ENCODE data around the gene SLC29A1. TPM values are rescaled to one million over a fixed set of nuclear protein-coding genes. Genes with fewer than 3 reads are reported as not detected.

Gene SLC29A1
- total RNA-seq, 4 donors from 2014 or later, result 39.7 to 83.3 (median 55.8) TPM

DNA sequence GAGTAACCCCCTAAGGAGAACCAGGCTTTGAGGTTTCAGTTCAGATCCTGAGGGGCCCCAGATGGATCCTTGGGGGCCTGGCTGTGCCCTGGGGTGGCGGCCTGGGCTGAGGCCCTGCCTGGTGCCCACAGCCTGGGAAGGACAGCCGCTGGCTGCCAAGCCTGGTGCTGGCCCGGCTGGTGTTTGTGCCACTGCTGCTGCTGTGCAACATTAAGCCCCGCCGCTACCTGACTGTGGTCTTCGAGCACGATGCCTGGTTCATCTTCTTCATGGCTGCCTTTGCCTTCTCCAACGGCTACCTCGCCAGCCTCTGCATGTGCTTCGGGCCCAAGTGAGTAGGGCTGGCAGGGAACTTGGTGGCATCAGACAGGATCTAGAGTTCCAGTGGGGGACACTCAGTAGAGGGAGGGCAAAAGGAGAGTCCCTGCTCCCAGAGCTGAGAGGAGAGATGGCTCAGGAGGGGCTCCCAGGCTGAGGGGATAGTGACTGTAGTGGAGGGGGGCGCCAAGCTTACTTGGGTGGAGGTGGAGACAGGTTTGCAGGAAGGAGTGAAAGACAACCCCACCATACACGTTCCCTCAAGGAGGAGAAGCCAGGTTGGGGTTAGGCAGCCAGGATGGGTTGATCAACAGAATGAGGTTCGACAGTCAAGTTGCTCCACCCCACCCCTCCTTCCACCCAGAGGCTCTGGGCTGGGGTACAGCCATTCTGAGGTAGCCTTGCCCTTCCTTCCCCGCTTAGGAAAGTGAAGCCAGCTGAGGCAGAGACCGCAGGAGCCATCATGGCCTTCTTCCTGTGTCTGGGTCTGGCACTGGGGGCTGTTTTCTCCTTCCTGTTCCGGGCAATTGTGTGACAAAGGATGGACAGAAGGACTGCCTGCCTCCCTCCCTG, 9.5 kb downstream of the SLC29A1 start:
- no peak for DNase-seq
- Histone ChIP-seq H3K27me3 (no peaks in the 10 kb centered on the region), H3K4me3 (replicated peaks in 1 of 3) (no peak overlapping the region), H3K4me1 (peaks cover 31 to 44% of the 10 kb centered on the region in 2 donors), H3K27ac (peak overlapping the region; percentile 82 to 89 (median 85)), H3K36me3 (peaks cover 14 to 30% of the 10 kb centered on the region in 2 donors), H3K9me3 (no peaks in the 10 kb centered on the region)
- WGBS, 2 donors, result 90 to 92% methylated on average over 12 to 15 of the region's 16 CpGs
- TF ChIP-seq, protein P1, sequence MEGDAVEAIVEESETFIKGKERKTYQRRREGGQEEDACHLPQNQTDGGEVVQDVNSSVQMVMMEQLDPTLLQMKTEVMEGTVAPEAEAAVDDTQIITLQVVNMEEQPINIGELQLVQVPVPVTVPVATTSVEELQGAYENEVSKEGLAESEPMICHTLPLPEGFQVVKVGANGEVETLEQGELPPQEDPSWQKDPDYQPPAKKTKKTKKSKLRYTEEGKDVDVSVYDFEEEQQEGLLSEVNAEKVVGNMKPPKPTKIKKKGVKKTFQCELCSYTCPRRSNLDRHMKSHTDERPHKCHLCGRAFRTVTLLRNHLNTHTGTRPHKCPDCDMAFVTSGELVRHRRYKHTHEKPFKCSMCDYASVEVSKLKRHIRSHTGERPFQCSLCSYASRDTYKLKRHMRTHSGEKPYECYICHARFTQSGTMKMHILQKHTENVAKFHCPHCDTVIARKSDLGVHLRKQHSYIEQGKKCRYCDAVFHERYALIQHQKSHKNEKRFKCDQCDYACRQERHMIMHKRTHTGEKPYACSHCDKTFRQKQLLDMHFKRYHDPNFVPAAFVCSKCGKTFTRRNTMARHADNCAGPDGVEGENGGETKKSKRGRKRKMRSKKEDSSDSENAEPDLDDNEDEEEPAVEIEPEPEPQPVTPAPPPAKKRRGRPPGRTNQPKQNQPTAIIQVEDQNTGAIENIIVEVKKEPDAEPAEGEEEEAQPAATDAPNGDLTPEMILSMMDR (IDR thresholded peaks at IDR 0.05), result no peak
- TF ChIP-seq POLR2A (IDR thresholded peaks at IDR 0.05), result no peak
- intact Hi-C loops (cut with DNase I), result loop anchor here (10.0 kb wide), 1 partner anchor 138 kb away; no protein-coding TSS in a partner anchor

- TF ChIP-seq, protein P1 (IDR thresholded peaks at IDR 0.05), result no peak
- no peak for TF ChIP-seq POLR2A (IDR thresholded peaks at IDR 0.05)
- no peak for DNase-seq
Measured at GRCh38 chr6:44233567-44234100, 10.2 kb downstream of the SLC29A1 start.

DNA sequence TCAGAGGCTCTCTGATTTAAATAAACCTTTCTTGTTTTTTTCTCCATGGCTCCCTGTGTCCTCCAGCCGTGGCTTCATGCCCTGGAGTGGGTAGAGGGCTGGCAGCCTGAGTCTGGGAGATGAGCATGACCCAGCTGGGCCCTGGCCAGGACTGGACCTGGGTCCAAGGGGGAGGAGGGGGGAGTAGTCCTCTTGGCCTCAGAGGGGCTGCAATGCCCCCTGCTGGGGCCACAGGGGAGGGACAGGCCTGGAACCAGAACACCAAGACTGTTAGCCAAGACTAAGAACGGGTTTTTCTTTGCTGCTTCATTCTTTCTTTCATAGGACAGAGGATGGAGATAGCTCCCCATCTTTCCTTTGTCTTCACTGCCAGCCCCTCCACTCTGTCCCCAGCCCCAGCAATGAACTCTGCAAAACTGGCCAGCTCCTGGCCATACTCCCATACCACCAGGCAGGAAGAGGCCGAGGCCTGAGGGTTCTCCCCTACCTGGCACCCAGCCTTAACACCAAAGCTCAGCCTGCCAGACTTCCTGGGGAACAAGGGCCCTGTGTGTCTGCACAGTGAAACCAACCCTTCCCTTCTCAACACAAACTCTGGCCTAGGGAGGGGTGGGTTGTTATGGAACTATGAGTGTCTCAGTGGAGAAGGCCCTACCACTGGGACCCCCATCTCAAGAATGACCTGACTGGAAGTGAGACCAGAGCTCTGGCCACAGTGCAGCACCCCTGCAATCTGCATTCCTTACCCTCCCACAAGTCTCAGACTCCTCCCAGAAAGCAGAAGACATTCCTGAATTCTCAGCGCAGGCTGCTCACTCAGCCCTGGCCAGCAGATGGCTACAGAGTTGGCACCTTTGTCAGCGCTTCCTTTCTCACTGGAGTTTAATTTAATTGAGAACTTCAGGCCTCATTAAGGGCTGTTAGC, 11.0 kb downstream of the SLC29A1 start:
- peaks cover 31 to 40% of the 10 kb centered on the region in 2 donors for H3K4me1 ChIP-seq
- no peaks in the 10 kb centered on the region for H3K9me3 ChIP-seq
- TF ChIP-seq, protein P1 (IDR thresholded peaks at IDR 0.05), result peak; percentile 17 to 88 (median 68)
- TF ChIP-seq POLR2A (IDR thresholded peaks at IDR 0.05), result peak in 1 of 2 donors; percentile 52
- peak; percentile 92 for DNase-seq
- peak overlapping the region; percentile 82 to 89 (median 85) for H3K27ac ChIP-seq
- no peaks in the 10 kb centered on the region for H3K27me3 ChIP-seq
- H3K4me3 ChIP-seq (replicated peaks in 1 of 3), result no peak overlapping the region
- intact Hi-C loops (cut with DNase I), result loop anchor here (5.0 to 10.0 kb wide), 2 partner anchors 62 to 140 kb away; no protein-coding TSS in a partner anchor
- H3K36me3 ChIP-seq, result peaks cover 14 to 30% of the 10 kb centered on the region in 2 donors
- WGBS, 2 donors, result 15 to 19% methylated on average over 4 to 5 of the region's 5 CpGs

More at GRCh38 chr6:44233567-44234100, 10.2 kb downstream of the SLC29A1 start:
- intact Hi-C loops (cut with DNase I), result loop anchor here (10.0 kb wide), 1 partner anchor 139 kb away; no protein-coding TSS in a partner anchor
- H3K9me3 ChIP-seq, result no peaks in the 10 kb centered on the region
- peak overlapping the region; percentile 82 to 89 (median 85) for H3K27ac ChIP-seq
- H3K4me3 ChIP-seq (replicated peaks in 1 of 3), result no peak overlapping the region
- 67 to 75% methylated on average over 14 of the region's 14 CpGs for WGBS, 2 donors
- H3K36me3 ChIP-seq, result peaks cover 14 to 30% of the 10 kb centered on the region in 2 donors
- no peaks in the 10 kb centered on the region for H3K27me3 ChIP-seq
- peaks cover 31 to 44% of the 10 kb centered on the region in 2 donors for H3K4me1 ChIP-seq

DNA sequence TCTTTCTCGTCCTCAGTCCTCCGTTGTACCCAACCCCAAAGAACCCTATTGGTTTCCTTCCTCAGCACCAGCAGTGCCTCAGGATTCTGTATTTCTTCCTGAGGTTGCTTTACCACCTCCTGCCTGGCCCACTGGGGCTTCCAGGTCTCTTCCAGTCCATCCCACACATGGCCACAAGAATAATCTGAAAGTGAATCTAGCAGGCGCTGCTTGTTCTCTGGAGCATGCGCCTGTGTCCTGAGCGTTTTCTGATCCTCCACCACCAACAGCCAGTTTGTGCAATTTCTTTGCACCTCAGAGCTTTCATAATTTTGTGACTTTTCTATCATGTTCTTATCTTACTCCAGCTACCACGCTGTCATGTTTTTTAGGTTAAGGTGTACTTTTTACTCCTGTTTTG, 11.9 kb downstream of the SLC29A1 start:
- H3K36me3 ChIP-seq, result peaks cover 8 to 22% of the 10 kb centered on the region in 2 donors
- H3K4me3 ChIP-seq (replicated peaks in 1 of 3), result no peak overlapping the region
- H3K27ac ChIP-seq, result peak overlapping the region; percentile 82 to 89 (median 85)
- DNase-seq, result no peak
- peaks cover 31 to 40% of the 10 kb centered on the region in 2 donors for H3K4me1 ChIP-seq
- H3K27me3 ChIP-seq, result no peaks in the 10 kb centered on the region
- no peaks in the 10 kb centered on the region for H3K9me3 ChIP-seq
- TF ChIP-seq POLR2A (IDR thresholded peaks at IDR 0.05), result no peak
- intact Hi-C loops (cut with DNase I), result loop anchor here (5.0 to 10.0 kb wide), 2 partner anchors 63 to 140 kb away; no protein-coding TSS in a partner anchor
- 84 to 85% methylated on average over 6 of the region's 6 CpGs for WGBS, 2 donors
